WTC11 (cell line): ENCODE results near the gene E2F2. TPM values are rescaled to one million over a fixed set of nuclear protein-coding genes. Genes with fewer than 3 reads are reported as not detected.

Experiments
- ATAC-seq: fragments of 200-7000 bp; cut with Tn5 transposase; 2 replicates; pipeline ENCODE4 v1.10.0; 2021; ENCODE audit warnings: mild to moderate bottlenecking, moderate library complexity
- CTCF ChIA-PET: fragments of 300-600 bp; sonication (Branson Sonifier 250); formaldehyde crosslinking; loops from one replicate; lab custom pipeline; 2021; ENCODE audit warnings: antibody characterized with exemption; lab: Charles Lee
- POLR2A ChIA-PET: fragments of 350-600 bp; sonication (Branson Sonifier 250); formaldehyde crosslinking; loops from one replicate; lab custom pipeline; 2021; ENCODE audit warnings: antibody characterized with exemption; lab: Charles Lee
- DNase-seq: peaks from one replicate; pipeline ENCODE4 v3.0.0; 2021; ENCODE audit warnings: low spot score
- H3K27ac Mint-ChIP-seq: 2 replicates; pipeline ENCODE4 v1.8.0; 2021; ENCODE audit warnings: mixed read lengths
- H3K27me3 Mint-ChIP-seq: 2 replicates; pipeline ENCODE4 v1.8.0; 2021; ENCODE audit warnings: low read depth, mild to moderate bottlenecking, moderate library complexity, mixed read lengths
- H3K36me3 Mint-ChIP-seq: 2 replicates; pipeline ENCODE4 v1.8.0; 2021; ENCODE audit warnings: mixed read lengths
- H3K4me1 Mint-ChIP-seq: 2 replicates; pipeline ENCODE4 v1.8.0; 2022; ENCODE audit warnings: mixed read lengths
- H3K4me3 Mint-ChIP-seq: 2 replicates; pipeline ENCODE4 v1.8.0; 2021; ENCODE audit warnings: mild to moderate bottlenecking, moderate library complexity, mixed read lengths
- H3K9me3 Mint-ChIP-seq: 2 replicates; pipeline ENCODE4 v1.8.0; 2021; ENCODE audit warnings: mixed read lengths
- CBFB ChIP-seq: sonication (generic); formaldehyde crosslinking; IDR thresholded peaks from 2 replicates; pipeline ENCODE4 v1.8.1; 2022; ENCODE audit warnings: mild to moderate bottlenecking, low read depth, missing genetic modification reagents
- CTCF ChIP-seq: fragments of 200-600 bp; IDR thresholded peaks from 2 replicates; pipeline ENCODE4 v1.8.0; 2022; ENCODE audit warnings: antibody characterized with exemption
- E2F5 ChIP-seq: sonication (generic); formaldehyde crosslinking; IDR thresholded peaks from 2 replicates; pipeline ENCODE4 v1.8.1; 2022; ENCODE audit warnings: mild to moderate bottlenecking, moderate library complexity, missing genetic modification reagents
- FOXP4 ChIP-seq: sonication (generic); formaldehyde crosslinking; IDR thresholded peaks from 2 replicates; pipeline ENCODE4 v1.8.0; 2022; ENCODE audit warnings: mild to moderate bottlenecking, missing genetic modification reagents
- GABPB1 ChIP-seq: sonication (generic); formaldehyde crosslinking; IDR thresholded peaks from 2 replicates; pipeline ENCODE4 v1.8.1; 2023; ENCODE audit warnings: mild to moderate bottlenecking, missing genetic modification reagents
- GTF2I ChIP-seq: fragments of 250-450 bp; sonication (Bioruptor Pico); conservative IDR thresholded peaks from 2 replicates; pipeline ENCODE4 v1.4.0; 2021; ENCODE audit warnings: mild to moderate bottlenecking
- HMGA2 ChIP-seq: fragments of 250-450 bp; sonication (Bioruptor Pico); IDR thresholded peaks from 2 replicates; pipeline ENCODE4 v1.4.0; 2021; ENCODE audit warnings: mild to moderate bottlenecking, moderate library complexity
- HMGXB4 ChIP-seq: sonication (generic); formaldehyde crosslinking; IDR thresholded peaks from 2 replicates; pipeline ENCODE4 v1.8.1; 2023; ENCODE audit warnings: mild to moderate bottlenecking, moderate library complexity, missing genetic modification reagents
- NR3C1 ChIP-seq: sonication (generic); formaldehyde crosslinking; conservative IDR thresholded peaks from 2 replicates; pipeline ENCODE4 v1.8.1; 2023; ENCODE audit warnings: low read depth, mild to moderate bottlenecking, missing genetic modification reagents
- PRDM15 ChIP-seq: sonication (generic); formaldehyde crosslinking; IDR thresholded peaks from 2 replicates; pipeline ENCODE4 v1.8.0; 2022; ENCODE audit warnings: missing genetic modification reagents
- PREB ChIP-seq: sonication (generic); formaldehyde crosslinking; IDR thresholded peaks from 2 replicates; pipeline ENCODE4 v1.8.1; 2022; ENCODE audit warnings: mild to moderate bottlenecking, missing genetic modification reagents, moderate library complexity, borderline replicate concordance
- TCF7 ChIP-seq: sonication (generic); formaldehyde crosslinking; IDR thresholded peaks from 2 replicates; pipeline ENCODE4 v1.8.0; 2022; ENCODE audit warnings: mild to moderate bottlenecking, low read depth, missing genetic modification reagents, moderate library complexity
- ZMAT4 ChIP-seq: fragments of 250-450 bp; sonication (Bioruptor Pico); IDR thresholded peaks from 2 replicates; pipeline ENCODE4 v1.9.0; 2021; ENCODE audit warnings: mild to moderate bottlenecking
- ZNF671 ChIP-seq: fragments of 250-450 bp; sonication (Bioruptor Pico); IDR thresholded peaks from 2 replicates; pipeline ENCODE4 v1.8.0; 2021; ENCODE audit warnings: mild to moderate bottlenecking
- total RNA-seq: library from RNA; stranded (reverse); gene quantifications from 3 replicates; pipeline ENCODE4 v1.2.3, GENCODE V29; 2021

Gene E2F2
- total RNA-seq, 1 experiment from 2014 or later: 5.6 TPM

- POLR2A ChIA-PET: interaction anchor here (0.6 to 7.7 kb wide), 6 partner anchors 16 to 84 kb away, joined by 3 to 100 read pairs (median 4); no protein-coding TSS in a partner anchor
- H3K36me3 Mint-ChIP-seq: peaks cover 15% of the 10 kb centered on the region
- no peaks in the 10 kb centered on the region; the same call in 1 of the 2 replicates for H3K27me3 Mint-ChIP-seq
- no peaks in the 10 kb centered on the region for H3K9me3 Mint-ChIP-seq
- no peak for TF ChIP-seq ZMAT4 (CRISPR knock-in tag)
- 0 out of 2 replicates have a peak, but pooled peaks have one; percentile 45 for TF ChIP-seq HMGXB4 (CRISPR knock-in tag)
- no peak for TF ChIP-seq CBFB (CRISPR knock-in tag)
- TF ChIP-seq GTF2I (CRISPR knock-in tag): peak; percentile 63
- TF ChIP-seq FOXP4 (CRISPR knock-in tag): no peak
- no peak for TF ChIP-seq TCF7 (CRISPR knock-in tag)
- peak; percentile 33 for DNase-seq
- peak overlapping the region; percentile 100 for H3K27ac Mint-ChIP-seq
- ATAC-seq: no peak
- peak overlapping the region; percentile 72 for H3K4me3 Mint-ChIP-seq
- CTCF ChIA-PET: interaction anchor here (0.6 to 13.3 kb wide), 12 partner anchors 8 to 165 kb away, joined by 3 to 341 read pairs (median 5); no protein-coding TSS in a partner anchor
- H3K4me1 Mint-ChIP-seq: peaks cover 68% of the 10 kb centered on the region
Observed at GRCh38 chr1:23553231-23554126, 22.4 kb upstream of the E2F2 start.

- DNase-seq: no peak
Observed at GRCh38 chr1:23551849-23552248, 20.8 kb upstream of the E2F2 start.

More at GRCh38 chr1:23551849-23552248, 20.8 kb upstream of the E2F2 start:
- no peaks in the 10 kb centered on the region for H3K9me3 Mint-ChIP-seq
- H3K36me3 Mint-ChIP-seq: no peaks in the 10 kb centered on the region
- TF ChIP-seq PREB (CRISPR knock-in tag): no peak
- TF ChIP-seq CTCF: no peak
- TF ChIP-seq E2F5: no peak
- no peak for TF ChIP-seq PRDM15
- no peak for TF ChIP-seq NR3C1 (CRISPR knock-in tag)
- TF ChIP-seq HMGA2: no peak
- no peak for TF ChIP-seq ZNF671 (CRISPR knock-in tag)
- TF ChIP-seq GABPB1 (CRISPR knock-in tag): no peak
- ChIA-PET CTCF (interaction anchor here (1.3 to 13.3 kb wide), 4 partner anchors 13 to 105 kb away, joined by 3 to 341 read pairs (median 23); no protein-coding TSS in a partner anchor), POLR2A (no interaction called here)
- H3K4me1 Mint-ChIP-seq: peaks cover 59% of the 10 kb centered on the region
- no peak overlapping the region for H3K4me3 Mint-ChIP-seq
- H3K27me3 Mint-ChIP-seq: no peaks in the 10 kb centered on the region; the same call in 1 of the 2 replicates
- H3K27ac Mint-ChIP-seq: no peak overlapping the region
- no peak for ATAC-seq
